Right cardiac atrium (tissue), 5 donors: Measurements from ENCODE around the gene SLC6A9. TPM values are rescaled to one million over a fixed set of nuclear protein-coding genes. Genes with fewer than 3 reads are reported as not detected.

ENCODE experiments used
- ATAC-seq, 2 donors: fragments of 200-7000 bp; cut with Tn5 transposase; one replicate each; pipeline versions ENCODE4 v1.8.0 to v1.9.1; 2020; ENCODE audit warnings: moderate library complexity in 2 of 2, mild to moderate bottlenecking in 1 of 2
- DNase-seq, 3 donors: peaks; one replicate each; pipeline ENCODE4 v3.0.0-alpha.2; 2020
- H3K27ac ChIP-seq: one replicate; pipeline ENCODE4 v1.5.1; 2013; ENCODE audit warnings: mild to moderate bottlenecking, low read length, control low read depth, moderate library complexity
- H3K27me3 ChIP-seq: one replicate; pipeline ENCODE4 v1.6.1; 2013; ENCODE audit not compliant: control insufficient read depth, insufficient read depth
- H3K4me1 ChIP-seq: one replicate; pipeline ENCODE4 v1.6.1; 2013; ENCODE audit warnings: low read length; ENCODE audit not compliant: control insufficient read depth, insufficient read depth
- H3K4me3 ChIP-seq: one replicate; pipeline ENCODE4 v1.5.1; 2013; ENCODE audit warnings: low read length, control low read depth
- H3K9me3 ChIP-seq: one replicate; pipeline ENCODE4 v1.6.1; 2013; ENCODE audit warnings: low read length; ENCODE audit not compliant: control insufficient read depth
- WGBS: extraction: QIAGEN DNeasy Blood & Tissue Kit; methylation state at CpG from one replicate; pipeline ENCODE4 v1.1.7; 2013; 5-methylcytosine and 5-hydroxymethylcytosine counted together
- intact Hi-C, 4 donors: fragments of 100-400 bp; cut with DNase I; formaldehyde crosslinking; loops; one replicate each; pipeline versions ENCODE4 v1.11.0 to v1.14.0; 2022 to 2023
- polyA plus RNA-seq: library from polyadenylated mRNA; stranded (reverse); fragments of 200-250 nt; gene quantifications from one replicate; pipeline ENCODE4 v1.2.3, GENCODE V29; 2013
- total RNA-seq, 4 donors: library from RNA; stranded (reverse); fragmentation: NEBNext Ultra II Directional; extraction: Animal tissue kit (Norgen Biotek cat#: 25700); gene quantifications; one replicate each; pipeline ENCODE4 v1.2.1, GENCODE V29; 2021
- donor health status: healthy with polysubstance abuse.
- donor health status: DM: no; HTN: yes; CAD: no.
- donor health status: DM: no; HTN: no; CAD: no.
- donor health status: DM: no; HTN: yes; CAD: no; lungs with severe emphysema.
- donor health status: DM: yes; HTN: yes; CAD: no.

The SLC6A9 gene
- total and polyA plus RNA-seq, 5 donors = 0.95 to 1.6 (median 1.1) TPM

DNA sequence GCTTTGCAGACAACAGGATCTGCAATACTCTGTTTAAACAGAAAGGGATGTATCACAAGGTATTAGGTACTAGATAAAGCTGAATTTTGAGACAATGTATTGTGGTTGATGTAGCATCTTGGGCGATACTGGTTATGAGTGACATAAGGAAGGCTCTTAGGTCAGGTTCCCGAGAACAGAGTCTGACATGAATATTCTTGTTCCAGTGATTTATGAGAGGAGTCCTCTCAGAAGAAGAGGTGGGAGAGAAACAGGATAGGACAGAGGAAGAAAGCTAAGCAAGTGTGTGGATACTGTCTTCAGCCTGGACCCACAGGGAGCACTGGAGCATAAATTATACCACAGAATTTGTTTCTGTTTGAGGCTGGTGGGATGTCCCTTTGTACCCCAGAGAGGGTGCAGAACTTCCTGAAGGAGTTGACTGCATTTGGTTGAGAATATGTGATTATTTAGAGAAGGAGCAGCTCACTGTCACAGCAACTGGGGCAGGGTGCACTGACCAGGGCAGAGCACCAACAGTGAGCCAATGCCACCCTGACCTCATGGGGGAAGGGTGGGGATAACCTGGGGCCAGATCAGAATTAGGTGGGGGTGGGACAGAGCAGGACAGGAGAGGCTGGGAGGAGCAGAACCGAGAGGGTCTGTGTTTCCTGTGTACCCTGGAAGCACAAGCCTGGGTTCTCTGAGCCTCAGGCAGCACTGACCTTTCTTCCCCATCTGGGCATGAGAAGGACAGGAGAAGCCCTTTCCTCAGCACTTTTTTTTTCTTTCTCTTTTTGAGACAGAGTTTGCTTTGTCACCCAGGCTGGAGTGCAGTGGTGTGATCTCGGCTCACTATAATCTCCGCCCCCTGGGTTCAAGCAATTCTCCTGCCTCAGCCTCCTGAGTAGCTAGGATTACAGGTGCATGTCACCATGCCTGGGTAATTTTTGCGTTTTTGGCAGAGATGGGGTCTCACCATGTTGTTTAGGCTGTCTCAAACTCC is 36.3 kb upstream of the SLC6A9 start:
- Histone ChIP-seq H3K27me3 (no peaks in the 10 kb centered on the region), H3K4me3 (no peak overlapping the region), H3K4me1 (no peaks in the 10 kb centered on the region), H3K27ac (no peak overlapping the region), H3K9me3 (no peaks in the 10 kb centered on the region)
- ATAC-seq = peak; percentile 26 to 39
- intact Hi-C loops = no loop called here
- 66% methylated on average over 6 of the region's 6 CpGs for WGBS
- no peak for DNase-seq

DNA sequence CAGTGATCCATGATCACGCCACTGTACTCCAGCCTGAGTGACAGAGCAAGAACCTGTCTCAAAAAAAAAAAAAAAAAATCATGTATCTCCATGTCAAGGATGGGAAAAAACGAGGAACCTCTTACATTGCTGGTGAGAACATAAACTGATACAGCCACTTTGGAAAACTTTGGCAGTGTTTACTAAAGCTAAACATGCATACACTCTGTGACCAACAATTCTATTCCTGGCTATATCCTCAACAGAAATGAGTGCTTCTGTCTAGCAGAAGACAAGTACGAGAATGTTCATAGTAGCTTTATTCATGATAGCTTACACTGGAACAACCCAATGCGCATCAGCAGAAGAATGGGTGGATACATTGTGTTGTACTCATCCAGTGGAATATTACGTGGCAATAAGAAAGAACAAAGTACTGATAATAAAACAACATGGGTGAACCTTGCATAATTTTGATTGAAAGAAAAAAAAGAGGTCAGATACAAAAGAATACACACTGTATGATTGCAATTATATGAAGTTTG is 31.5 kb upstream of the SLC6A9 start:
- peak in 1 of 2 donors; percentile 31 for ATAC-seq
- Histone ChIP-seq H3K4me1 (no peaks in the 10 kb centered on the region), H3K4me3 (no peak overlapping the region), H3K27ac (no peak overlapping the region), H3K27me3 (no peaks in the 10 kb centered on the region), H3K9me3 (no peaks in the 10 kb centered on the region)
- 70% methylated on average over 5 of the region's 5 CpGs for WGBS
- intact Hi-C loops = no loop called here
- DNase-seq = no peak

GRCh38 chr1:44061857-44062256 is 30.6 kb upstream of the SLC6A9 start:
- intact Hi-C loops = no loop called here
- peak; percentile 61 to 80 for ATAC-seq
- 50% methylated on average over 2 of the region's 2 CpGs for WGBS
- H3K4me3 ChIP-seq = no peak overlapping the region
- H3K4me1 ChIP-seq = no peaks in the 10 kb centered on the region
- no peak overlapping the region for H3K27ac ChIP-seq
- H3K27me3 ChIP-seq = no peaks in the 10 kb centered on the region
- H3K9me3 ChIP-seq = no peaks in the 10 kb centered on the region
- no peak for DNase-seq

GRCh38 chr1:44060830-44061267 is 29.6 kb upstream of the SLC6A9 start:
- Histone ChIP-seq H3K27me3 (no peaks in the 10 kb centered on the region), H3K4me3 (no peak overlapping the region), H3K27ac (no peak overlapping the region), H3K9me3 (no peaks in the 10 kb centered on the region), H3K4me1 (no peaks in the 10 kb centered on the region)
- DNase-seq (no peak), ATAC-seq (no peak)
- intact Hi-C loops = no loop called here
- 83% methylated on average over 4 of the region's 4 CpGs for WGBS

GRCh38 chr1:44059664-44060355 is 28.5 kb upstream of the SLC6A9 start:
- H3K4me1 ChIP-seq = no peaks in the 10 kb centered on the region
- H3K27me3 ChIP-seq = no peaks in the 10 kb centered on the region
- H3K4me3 ChIP-seq = no peak overlapping the region
- DNase-seq (no peak), ATAC-seq (peak in 1 of 2 donors; percentile 15)
- H3K9me3 ChIP-seq = no peaks in the 10 kb centered on the region
- no peak overlapping the region for H3K27ac ChIP-seq
- intact Hi-C loops = no loop called here
- WGBS = 74% methylated on average over 5 of the region's 5 CpGs

DNA sequence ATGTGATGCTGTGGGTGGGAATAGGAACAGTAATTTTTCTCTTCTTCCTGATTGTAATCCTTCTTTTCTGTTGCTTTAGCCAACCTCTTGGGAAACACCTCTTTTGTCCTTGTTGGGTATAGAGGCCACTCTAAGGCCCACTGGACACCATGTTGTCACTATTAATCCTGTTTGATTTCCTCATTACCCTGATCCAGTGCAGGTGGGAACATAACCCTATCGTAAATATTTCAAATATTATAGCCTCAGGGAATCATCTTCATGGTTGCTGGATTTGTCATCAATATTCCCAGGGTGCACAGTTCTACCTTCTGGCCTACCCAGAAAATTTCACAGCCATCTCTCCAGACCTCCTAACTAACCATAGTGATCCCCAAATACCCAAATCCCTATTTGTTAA is 27.9 kb upstream of the SLC6A9 start:
- Histone ChIP-seq H3K9me3 (no peaks in the 10 kb centered on the region), H3K27ac (no peak overlapping the region), H3K27me3 (no peaks in the 10 kb centered on the region), H3K4me3 (no peak overlapping the region), H3K4me1 (no peaks in the 10 kb centered on the region)
- DNase-seq = no peak
- intact Hi-C loops = no loop called here
- ATAC-seq = no peak
- WGBS = 95% methylated on average over 1 of the region's 1 CpG

GRCh38 chr1:44057293-44057692 is 26.0 kb upstream of the SLC6A9 start:
- no peak for ATAC-seq

DNA sequence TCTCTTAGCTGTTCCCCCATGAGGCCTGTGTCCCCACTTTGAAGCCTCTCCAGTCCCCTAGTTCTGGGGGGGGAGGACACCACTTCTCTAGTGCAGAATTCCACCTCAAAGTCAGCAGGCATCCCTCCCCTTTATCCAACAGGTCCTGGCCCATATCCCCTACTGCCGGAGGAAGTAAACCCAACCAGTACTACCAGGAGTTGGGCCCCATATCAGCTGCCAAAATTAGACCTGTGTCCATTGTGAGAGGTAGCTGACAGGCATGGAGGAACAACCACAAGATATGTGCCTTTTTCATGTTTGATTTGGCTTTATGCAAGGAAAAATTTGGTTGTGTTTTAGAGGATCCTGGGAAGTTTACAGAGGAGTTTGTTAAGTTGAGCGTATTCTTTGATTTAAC is 22.1 kb upstream of the SLC6A9 start:
- H3K27ac ChIP-seq = no peak overlapping the region
- H3K27me3 ChIP-seq = no peaks in the 10 kb centered on the region
- H3K4me3 ChIP-seq = no peak overlapping the region
- H3K9me3 ChIP-seq = no peaks in the 10 kb centered on the region
- DNase-seq (no peak), ATAC-seq (peak in 1 of 2 donors; percentile 69)
- H3K4me1 ChIP-seq = no peaks in the 10 kb centered on the region
- intact Hi-C loops = no loop called here
- WGBS = 70% methylated on average over 2 of the region's 2 CpGs

More at GRCh38 chr1:44057293-44057692, 26.0 kb upstream of the SLC6A9 start:
- H3K9me3 ChIP-seq = no peaks in the 10 kb centered on the region
- intact Hi-C loops = no loop called here
- 72% methylated on average over 1 of the region's 1 CpG for WGBS
- no peak for DNase-seq
- H3K4me3 ChIP-seq = no peak overlapping the region
- H3K4me1 ChIP-seq = no peaks in the 10 kb centered on the region
- H3K27ac ChIP-seq = no peak overlapping the region
- H3K27me3 ChIP-seq = no peaks in the 10 kb centered on the region

- Histone ChIP-seq H3K4me3 (no peak overlapping the region), H3K27me3 (no peaks in the 10 kb centered on the region), H3K27ac (no peak overlapping the region), H3K4me1 (no peaks in the 10 kb centered on the region), H3K9me3 (no peaks in the 10 kb centered on the region)
- DNase-seq = no peak
- WGBS = 61% methylated on average over 3 of the region's 3 CpGs
- intact Hi-C loops = no loop called here
- ATAC-seq = no peak
Measured at GRCh38 chr1:44050261-44050660, 19.0 kb upstream of the SLC6A9 start.

GRCh38 chr1:44049839-44050238 is 18.6 kb upstream of the SLC6A9 start:
- DNase-seq (no peak), ATAC-seq (no peak)
- H3K27me3 ChIP-seq = no peaks in the 10 kb centered on the region
- H3K9me3 ChIP-seq = no peaks in the 10 kb centered on the region
- intact Hi-C loops = loop anchor here in 1 of 4 donors (5.0 kb wide), 1 partner anchor 48 kb away; no protein-coding TSS in a partner anchor
- no peak overlapping the region for H3K27ac ChIP-seq
- H3K4me3 ChIP-seq = no peak overlapping the region
- WGBS = 38% methylated on average over 2 of the region's 2 CpGs
- no peaks in the 10 kb centered on the region for H3K4me1 ChIP-seq
